ENCODE results near the gene LPAR3.

LPAR3 gene

DNA sequence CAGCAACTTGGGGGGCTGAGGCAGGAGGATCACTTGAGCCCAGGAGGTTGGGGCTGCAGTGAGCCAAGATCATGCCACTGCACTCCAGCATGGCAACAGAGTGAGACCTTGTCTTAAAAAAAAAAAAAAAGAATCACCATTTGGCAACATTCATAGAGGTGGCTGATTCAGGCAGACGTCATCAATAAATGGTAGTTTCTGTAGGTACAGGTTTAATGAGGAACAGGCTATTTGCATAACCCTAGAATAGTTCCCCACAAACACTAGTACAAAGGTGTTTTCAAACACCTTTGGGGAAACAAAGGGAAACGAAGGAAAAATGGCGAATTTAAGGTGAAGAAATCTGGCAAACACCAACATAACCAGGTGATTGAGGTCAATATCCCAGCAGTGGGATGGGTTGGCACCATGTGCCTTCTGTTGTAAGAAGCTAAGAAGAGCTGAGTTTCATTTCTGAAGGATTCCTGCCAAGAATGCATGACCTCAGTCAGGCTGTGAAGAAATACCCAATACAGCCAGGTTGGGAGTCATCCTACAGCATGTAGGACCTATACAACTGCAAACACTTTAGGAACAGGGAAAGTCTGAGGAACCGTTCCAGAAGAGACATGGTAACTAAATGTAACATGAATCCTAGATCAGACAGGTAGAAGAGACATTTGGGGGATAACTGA, 5.6 kb downstream of the LPAR3 start:
- Histone ChIP-seq H3K9me3 (no peaks in the 10 kb centered on the region), H3K36me3 (no peaks in the 10 kb centered on the region), H3K4me3 (no peak overlapping the region), H3K27me3 (peaks cover 0 to 8% of the 10 kb centered on the region in 2 donors), H3K4me1 (peaks cover 0 to under 1% (median under 1%) of the 10 kb centered on the region in 4 donors), H3K27ac (no peak overlapping the region)
- intact Hi-C loops (cut with DNase I; ENCODE audit: low total_unique reads), result no loop called here
- TF ChIP-seq, protein P1, sequence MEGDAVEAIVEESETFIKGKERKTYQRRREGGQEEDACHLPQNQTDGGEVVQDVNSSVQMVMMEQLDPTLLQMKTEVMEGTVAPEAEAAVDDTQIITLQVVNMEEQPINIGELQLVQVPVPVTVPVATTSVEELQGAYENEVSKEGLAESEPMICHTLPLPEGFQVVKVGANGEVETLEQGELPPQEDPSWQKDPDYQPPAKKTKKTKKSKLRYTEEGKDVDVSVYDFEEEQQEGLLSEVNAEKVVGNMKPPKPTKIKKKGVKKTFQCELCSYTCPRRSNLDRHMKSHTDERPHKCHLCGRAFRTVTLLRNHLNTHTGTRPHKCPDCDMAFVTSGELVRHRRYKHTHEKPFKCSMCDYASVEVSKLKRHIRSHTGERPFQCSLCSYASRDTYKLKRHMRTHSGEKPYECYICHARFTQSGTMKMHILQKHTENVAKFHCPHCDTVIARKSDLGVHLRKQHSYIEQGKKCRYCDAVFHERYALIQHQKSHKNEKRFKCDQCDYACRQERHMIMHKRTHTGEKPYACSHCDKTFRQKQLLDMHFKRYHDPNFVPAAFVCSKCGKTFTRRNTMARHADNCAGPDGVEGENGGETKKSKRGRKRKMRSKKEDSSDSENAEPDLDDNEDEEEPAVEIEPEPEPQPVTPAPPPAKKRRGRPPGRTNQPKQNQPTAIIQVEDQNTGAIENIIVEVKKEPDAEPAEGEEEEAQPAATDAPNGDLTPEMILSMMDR (IDR thresholded peaks at IDR 0.05), result no peak
- no peak for DNase-seq

DNA sequence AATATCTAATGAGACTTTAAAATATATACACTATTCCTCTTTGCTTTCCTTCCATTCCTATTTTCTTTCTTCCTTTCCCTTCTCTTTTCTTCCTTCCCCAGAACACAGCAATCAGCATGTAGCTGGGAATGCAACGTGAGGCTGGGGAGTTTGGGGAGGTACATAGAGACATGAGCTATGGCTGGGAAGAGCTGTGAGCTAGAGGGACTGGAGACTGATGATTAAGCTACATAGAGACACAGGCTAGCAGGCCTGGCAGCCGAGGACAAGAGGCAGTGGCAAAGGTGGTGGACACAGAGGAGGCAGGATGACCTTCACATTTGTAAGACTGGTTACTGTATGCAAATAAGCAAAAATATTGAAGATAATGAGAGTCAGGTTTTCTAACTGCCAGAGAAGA, 7.5 kb downstream of the LPAR3 start:
- Histone ChIP-seq H3K36me3 (no peaks in the 10 kb centered on the region), H3K4me3 (no peak overlapping the region), H3K27ac (no peak overlapping the region), H3K9me3 (no peaks in the 10 kb centered on the region), H3K4me1 (no peaks in the 10 kb centered on the region), H3K27me3 (no peaks in the 10 kb centered on the region)
- TF ChIP-seq, protein P1 (IDR thresholded peaks at IDR 0.05), result no peak
- no peak for DNase-seq
- intact Hi-C loops (cut with DNase I; ENCODE audit: low total_unique reads), result no loop called here

- H3K27ac ChIP-seq, result no peak overlapping the region
- DNase-seq, result no peak
- intact Hi-C loops (cut with DNase I; ENCODE audit: low total_unique reads), result no loop called here
- TF ChIP-seq, protein P1 (IDR thresholded peaks at IDR 0.05), result no peak
- H3K36me3 ChIP-seq, result no peaks in the 10 kb centered on the region
- H3K27me3 ChIP-seq, result no peaks in the 10 kb centered on the region
- H3K9me3 ChIP-seq, result no peaks in the 10 kb centered on the region
- no peak overlapping the region for H3K4me3 ChIP-seq
- no peaks in the 10 kb centered on the region for H3K4me1 ChIP-seq
Observed at GRCh38 chr1:84884671-84885389, 8.2 kb downstream of the LPAR3 start.

DNA sequence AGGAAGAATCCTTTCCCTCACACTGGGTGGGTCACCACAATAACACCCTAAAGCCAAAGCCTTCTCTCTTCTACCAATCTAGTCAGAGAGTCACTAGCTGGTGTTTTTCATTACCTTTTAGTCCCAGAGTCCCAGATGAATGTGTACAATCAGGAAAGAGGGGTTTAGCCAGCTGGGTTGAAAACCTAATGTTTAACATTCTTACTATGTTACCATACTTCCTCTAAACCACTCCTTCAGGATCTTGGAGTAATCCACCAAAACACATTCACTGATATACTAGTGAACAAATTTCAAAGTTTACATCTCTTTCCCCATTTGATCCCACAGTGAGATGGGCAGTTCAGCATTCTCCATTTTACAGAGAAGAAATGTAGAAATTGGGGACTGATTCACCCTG, 9.7 kb downstream of the LPAR3 start:
- TF ChIP-seq, protein P1 (IDR thresholded peaks at IDR 0.05), result no peak
- DNase-seq, result no peak
- no peaks in the 10 kb centered on the region for H3K9me3 ChIP-seq
- intact Hi-C loops (cut with DNase I; ENCODE audit: low total_unique reads), result no loop called here
- no peak overlapping the region for H3K27ac ChIP-seq
- no peaks in the 10 kb centered on the region for H3K27me3 ChIP-seq
- no peaks in the 10 kb centered on the region for H3K36me3 ChIP-seq
- H3K4me3 ChIP-seq, result no peak overlapping the region
- H3K4me1 ChIP-seq, result no peaks in the 10 kb centered on the region

DNA sequence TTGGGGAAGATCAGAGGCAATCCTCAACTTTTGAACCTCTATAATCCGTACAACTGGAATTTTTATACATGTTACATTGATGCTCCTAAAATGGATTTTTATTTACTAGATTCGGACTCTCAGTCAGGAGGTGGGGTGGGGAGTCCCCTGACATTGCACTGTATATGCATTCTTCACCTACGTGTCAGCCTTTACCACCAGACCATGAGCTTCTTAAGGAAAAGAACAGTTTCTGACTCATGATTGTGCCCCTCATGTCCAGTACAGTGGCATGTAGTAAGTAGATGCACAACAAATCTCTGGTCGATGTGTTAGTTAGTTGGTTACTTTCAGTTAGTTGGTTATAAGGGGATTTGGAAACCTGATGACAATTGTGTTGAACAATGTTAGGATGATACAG, 15.4 kb downstream of the LPAR3 start:
- H3K27ac ChIP-seq, result no peak overlapping the region
- intact Hi-C loops (cut with DNase I; ENCODE audit: low total_unique reads), result no loop called here
- DNase-seq, result no peak

More for the DNA sequence above, 15.4 kb downstream of the LPAR3 start:
- Histone ChIP-seq H3K27me3 (peaks cover 0 to 3% of the 10 kb centered on the region in 2 donors), H3K36me3 (no peaks in the 10 kb centered on the region), H3K4me3 (no peak overlapping the region), H3K9me3 (no peaks in the 10 kb centered on the region), H3K4me1 (no peaks in the 10 kb centered on the region)
- TF ChIP-seq, protein P1 (IDR thresholded peaks at IDR 0.05), result no peak

Measured in tibial artery (tissue), 4 donors.